Prostate gland (tissue), 2 donors: ENCODE data around the gene ADAMTSL2. TPM values are rescaled to one million over a fixed set of nuclear protein-coding genes. Genes with fewer than 3 reads are reported as not detected.

ENCODE experiments used
- DNase-seq: peaks from one replicate; pipeline ENCODE4 v3.0.0-alpha.2; 2019; ENCODE audit warnings: low spot score
- H3K27ac ChIP-seq, 2 donors: fragments of 200-600 bp; sonication (generic); 2 replicates each; pipeline ENCODE4 v1.5.1; 2017 to 2019
- H3K27me3 ChIP-seq: fragments of 200-600 bp; sonication (generic); replicated peaks from 2 replicates; pipeline ENCODE4 v1.5.1; 2019; ENCODE audit not compliant: insufficient read depth
- H3K36me3 ChIP-seq, 2 donors: fragments of 200-600 bp; sonication (generic); 1 replicate in 1 of 2; 2 replicates in 1 of 2; pipeline versions ENCODE4 v1.5.1 to v1.8.1; 2017 to 2019
- H3K4me1 ChIP-seq: fragments of 200-600 bp; sonication (generic); replicated peaks from 2 replicates; pipeline ENCODE4 v1.5.1; 2019
- H3K4me3 ChIP-seq, 2 donors: fragments of 200-600 bp; sonication (generic); 2 replicates each; pipeline ENCODE4 v1.5.1; 2017 to 2019
- H3K9me3 ChIP-seq: fragments of 200-600 bp; sonication (generic); 2 replicates; pipeline ENCODE4 v1.5.1; 2017
- POLR2A ChIP-seq: fragments of 450-650 bp; IDR thresholded peaks from one replicate; pipeline ENCODE4 v1.6.1; 2016; ENCODE audit warnings: antibody characterized with exemption, mild to moderate bottlenecking
- POLR2AphosphoS5 ChIP-seq: sonication (generic); formaldehyde crosslinking; IDR thresholded peaks from one replicate; pipeline ENCODE4 v1.6.1; 2017; ENCODE audit warnings: antibody characterized with exemption
- WGBS: methylation state at CpG from one replicate; pipeline ENCODE4 v1.1.5; 2018; 5-methylcytosine and 5-hydroxymethylcytosine counted together
- intact Hi-C: fragments of 100-400 bp; cut with DNase I; formaldehyde crosslinking; loops from one replicate; pipeline ENCODE4 v1.14.2; 2022
- total RNA-seq, 2 donors: library from RNA; depleted of rRNA; stranded (reverse); fragments of >200 nt; gene quantifications; one replicate each; pipeline ENCODE4 v1.1.0, GENCODE V29; 2016
- TF ChIP-seq, protein P1 (sequence below), 4 experiments: fragments of 200-600 bp in 2 of 4; fragments of 450-650 bp in 2 of 4; sonication (generic) in 2 of 4; IDR thresholded peaks; 1 replicate in 3 of 4; 2 replicates in 1 of 4; pipeline ENCODE4 v1.5.1; 2016 to 2019; ENCODE audit warnings: antibody characterized with exemption in 4 of 4, mild to moderate bottlenecking in 2 of 4, moderate library complexity in 2 of 4

Gene ADAMTSL2
- 10 to 100 TPM in 1 of 2 donors, 1 to 10 TPM in 1; 1.6 to 11.6 TPM for total RNA-seq

- no peak within 1 kb of the TSS for H3K27ac ChIP-seq
- peak; percentile 26 for DNase-seq
- no peaks in the 10 kb centered on the region for H3K9me3 ChIP-seq
- intact Hi-C loops: no loop called here
- WGBS: 3% methylated on average over 40 of the region's 70 CpGs
- no peaks in the 10 kb centered on the region for H3K27me3 ChIP-seq
- H3K4me3 ChIP-seq: peak within 1 kb of the TSS; percentile 14 to 27
- H3K4me1 ChIP-seq: peaks cover 6% of the 10 kb centered on the region
- TF ChIP-seq POLR2AphosphoS5: no peak
- no peak for TF ChIP-seq POLR2A
- TF ChIP-seq, protein P1, sequence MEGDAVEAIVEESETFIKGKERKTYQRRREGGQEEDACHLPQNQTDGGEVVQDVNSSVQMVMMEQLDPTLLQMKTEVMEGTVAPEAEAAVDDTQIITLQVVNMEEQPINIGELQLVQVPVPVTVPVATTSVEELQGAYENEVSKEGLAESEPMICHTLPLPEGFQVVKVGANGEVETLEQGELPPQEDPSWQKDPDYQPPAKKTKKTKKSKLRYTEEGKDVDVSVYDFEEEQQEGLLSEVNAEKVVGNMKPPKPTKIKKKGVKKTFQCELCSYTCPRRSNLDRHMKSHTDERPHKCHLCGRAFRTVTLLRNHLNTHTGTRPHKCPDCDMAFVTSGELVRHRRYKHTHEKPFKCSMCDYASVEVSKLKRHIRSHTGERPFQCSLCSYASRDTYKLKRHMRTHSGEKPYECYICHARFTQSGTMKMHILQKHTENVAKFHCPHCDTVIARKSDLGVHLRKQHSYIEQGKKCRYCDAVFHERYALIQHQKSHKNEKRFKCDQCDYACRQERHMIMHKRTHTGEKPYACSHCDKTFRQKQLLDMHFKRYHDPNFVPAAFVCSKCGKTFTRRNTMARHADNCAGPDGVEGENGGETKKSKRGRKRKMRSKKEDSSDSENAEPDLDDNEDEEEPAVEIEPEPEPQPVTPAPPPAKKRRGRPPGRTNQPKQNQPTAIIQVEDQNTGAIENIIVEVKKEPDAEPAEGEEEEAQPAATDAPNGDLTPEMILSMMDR (IDR thresholded peaks at IDR 0.05): no peak
- no peaks in the 10 kb centered on the region for H3K36me3 ChIP-seq
Measured at GRCh38 chr9:133534346-133535291, at the start of gene ADAMTSL2. TSS of gene ADAMTSL2 (plus strand) at chr9:133534704. CDS start at chr9:133536713, 2,009 bp downstream.

DNA sequence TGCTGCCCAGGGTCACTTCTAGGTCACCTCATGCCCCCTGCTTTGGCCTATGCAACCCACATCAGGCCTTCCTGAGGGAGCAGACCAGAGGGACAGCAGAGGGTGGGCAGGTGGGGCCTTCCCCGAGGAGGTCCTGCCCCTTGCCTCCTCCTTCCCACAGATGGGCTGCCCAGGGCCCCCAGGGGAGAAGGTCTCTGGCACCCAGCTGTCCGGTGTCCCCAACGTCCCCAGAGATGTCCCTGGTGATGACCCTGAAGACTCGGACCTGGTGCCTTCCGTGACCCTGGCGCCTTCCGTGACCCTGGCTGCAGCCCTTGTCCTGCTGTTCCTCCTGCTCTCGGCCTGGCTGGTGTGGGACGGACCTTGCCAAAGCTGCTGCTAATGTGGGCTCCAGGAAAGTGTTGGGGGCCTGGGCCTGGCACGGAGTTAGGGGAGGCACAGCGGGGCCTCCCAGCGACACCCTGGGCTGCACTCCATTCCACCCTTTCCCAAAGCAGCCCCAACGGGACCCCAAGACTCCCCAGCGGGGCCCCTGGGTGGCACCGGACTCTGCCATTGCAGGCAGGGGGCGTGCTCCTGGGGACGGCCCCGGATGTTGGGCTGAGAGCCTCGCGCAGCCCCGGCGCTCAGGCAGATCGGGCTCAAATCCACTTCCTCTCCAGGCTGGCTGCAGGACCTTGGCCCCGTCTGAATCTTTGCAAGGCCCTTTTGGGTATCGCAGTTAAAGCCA lies 48.8 kb upstream of the ADAMTSL2 start:
- 54% methylated on average over 24 of the region's 25 CpGs for WGBS
- no peaks in the 10 kb centered on the region for H3K27me3 ChIP-seq
- no peak for DNase-seq
- intact Hi-C loops: loop anchor here (1.0 to 5.0 kb wide), 2 partner anchors 78 to 298 kb away; no protein-coding TSS in a partner anchor
- no peaks in the 10 kb centered on the region for H3K36me3 ChIP-seq
- peaks cover 6% of the 10 kb centered on the region for H3K4me1 ChIP-seq
- H3K4me3 ChIP-seq: no peak overlapping the region
- no peak for TF ChIP-seq POLR2AphosphoS5
- no peak for TF ChIP-seq POLR2A
- TF ChIP-seq, protein P1 (IDR thresholded peaks at IDR 0.05): no peak
- H3K27ac ChIP-seq: no peak overlapping the region
- no peaks in the 10 kb centered on the region for H3K9me3 ChIP-seq

GRCh38 chr9:133487331-133487725 lies 47.2 kb upstream of the ADAMTSL2 start:
- DNase-seq: no peak
- H3K27ac ChIP-seq: no peak overlapping the region
- no peaks in the 10 kb centered on the region for H3K27me3 ChIP-seq
- no peak overlapping the region for H3K4me3 ChIP-seq
- WGBS: 91% methylated on average over 8 of the region's 8 CpGs
- no peaks in the 10 kb centered on the region for H3K36me3 ChIP-seq
- H3K9me3 ChIP-seq: no peaks in the 10 kb centered on the region
- H3K4me1 ChIP-seq: peaks cover 6% of the 10 kb centered on the region
- no peak for TF ChIP-seq POLR2AphosphoS5
- TF ChIP-seq POLR2A: no peak
- TF ChIP-seq, protein P1 (IDR thresholded peaks at IDR 0.05): no peak
- intact Hi-C loops: loop anchor here (5.0 kb wide), 1 partner anchor 300 kb away; no protein-coding TSS in a partner anchor

DNA sequence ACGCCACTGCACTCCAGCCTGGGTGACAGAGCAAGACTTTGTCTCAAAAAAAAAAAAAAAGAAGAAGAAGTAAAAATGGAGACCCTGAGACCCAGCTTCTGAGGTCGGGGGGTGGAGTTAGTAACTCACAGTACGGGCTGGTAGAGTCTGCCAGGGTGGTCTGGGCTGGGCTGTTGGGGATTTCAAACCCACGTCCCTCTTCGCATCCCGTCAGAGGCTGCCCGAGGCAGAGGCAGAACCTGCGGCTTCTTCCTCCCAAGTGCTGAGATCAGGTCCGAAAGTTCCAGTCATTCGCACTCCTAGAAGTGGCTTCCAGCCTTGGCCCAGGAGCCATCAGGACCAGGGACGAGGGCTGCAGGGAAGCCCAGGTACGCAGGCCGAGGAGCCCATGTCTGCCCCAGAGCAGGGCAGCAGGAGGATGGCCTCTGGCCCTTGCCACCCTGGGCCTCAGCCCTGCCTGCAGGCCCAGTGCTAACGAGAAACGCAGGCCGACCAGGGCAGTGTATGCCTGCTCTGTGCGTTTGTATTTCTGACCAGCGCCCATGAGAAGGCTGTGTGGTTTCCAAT lies 45.7 kb upstream of the ADAMTSL2 start:
- no peak for TF ChIP-seq POLR2AphosphoS5
- TF ChIP-seq, protein P1 (IDR thresholded peaks at IDR 0.05): no peak
- no peak for TF ChIP-seq POLR2A
- H3K4me1 ChIP-seq: peaks cover 6% of the 10 kb centered on the region
- H3K27ac ChIP-seq: no peak overlapping the region
- H3K4me3 ChIP-seq: no peak overlapping the region
- no peaks in the 10 kb centered on the region for H3K9me3 ChIP-seq
- H3K36me3 ChIP-seq: no peaks in the 10 kb centered on the region
- H3K27me3 ChIP-seq: no peaks in the 10 kb centered on the region
- WGBS: 93% methylated on average over 18 of the region's 18 CpGs
- intact Hi-C loops: loop anchor here (5.0 kb wide), 1 partner anchor 301 kb away; no protein-coding TSS in a partner anchor
- no peak for DNase-seq
